HG03066 (cell line): Measurements from ENCODE around the gene PPM1M.

Source experiments
- ATAC-seq: cut with Tn5 transposase; IDR thresholded peaks from one replicate; pipeline ENCODE4 v1.9.1; 2021; ENCODE audit warnings: low read depth; ENCODE audit not compliant: unreplicated experiment

PPM1M gene

DNA sequence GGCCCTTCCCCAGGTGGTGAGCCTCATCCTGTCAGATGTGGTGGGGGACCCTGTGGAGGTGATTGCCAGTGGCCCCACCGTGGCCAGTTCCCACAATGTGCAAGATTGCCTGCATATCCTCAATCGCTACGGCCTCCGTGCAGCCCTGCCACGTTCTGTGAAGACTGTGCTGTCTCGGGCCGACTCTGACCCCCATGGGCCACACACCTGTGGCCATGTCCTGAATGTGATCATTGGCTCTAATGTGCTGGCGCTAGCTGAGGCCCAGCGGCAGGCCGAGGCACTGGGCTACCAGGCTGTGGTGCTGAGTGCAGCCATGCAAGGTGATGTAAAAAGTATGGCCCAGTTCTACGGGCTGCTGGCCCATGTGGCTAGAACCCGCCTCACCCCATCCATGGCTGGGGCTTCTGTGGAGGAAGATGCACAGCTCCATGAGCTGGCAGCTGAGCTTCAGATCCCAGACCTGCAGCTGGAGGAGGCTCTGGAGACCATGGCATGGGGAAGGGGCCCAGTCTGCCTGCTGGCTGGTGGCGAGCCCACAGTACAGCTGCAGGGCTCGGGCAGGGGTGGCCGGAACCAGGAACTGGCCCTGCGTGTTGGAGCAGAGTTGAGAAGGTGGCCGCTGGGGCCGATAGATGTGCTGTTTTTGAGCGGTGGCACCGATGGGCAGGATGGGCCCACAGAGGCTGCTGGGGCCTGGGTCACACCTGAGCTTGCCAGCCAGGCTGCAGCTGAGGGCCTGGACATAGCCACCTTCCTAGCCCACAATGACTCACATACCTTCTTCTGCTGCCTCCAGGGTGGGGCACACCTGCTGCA is 46.9 kb downstream of the PPM1M start:
- no peak for ATAC-seq

DNA sequence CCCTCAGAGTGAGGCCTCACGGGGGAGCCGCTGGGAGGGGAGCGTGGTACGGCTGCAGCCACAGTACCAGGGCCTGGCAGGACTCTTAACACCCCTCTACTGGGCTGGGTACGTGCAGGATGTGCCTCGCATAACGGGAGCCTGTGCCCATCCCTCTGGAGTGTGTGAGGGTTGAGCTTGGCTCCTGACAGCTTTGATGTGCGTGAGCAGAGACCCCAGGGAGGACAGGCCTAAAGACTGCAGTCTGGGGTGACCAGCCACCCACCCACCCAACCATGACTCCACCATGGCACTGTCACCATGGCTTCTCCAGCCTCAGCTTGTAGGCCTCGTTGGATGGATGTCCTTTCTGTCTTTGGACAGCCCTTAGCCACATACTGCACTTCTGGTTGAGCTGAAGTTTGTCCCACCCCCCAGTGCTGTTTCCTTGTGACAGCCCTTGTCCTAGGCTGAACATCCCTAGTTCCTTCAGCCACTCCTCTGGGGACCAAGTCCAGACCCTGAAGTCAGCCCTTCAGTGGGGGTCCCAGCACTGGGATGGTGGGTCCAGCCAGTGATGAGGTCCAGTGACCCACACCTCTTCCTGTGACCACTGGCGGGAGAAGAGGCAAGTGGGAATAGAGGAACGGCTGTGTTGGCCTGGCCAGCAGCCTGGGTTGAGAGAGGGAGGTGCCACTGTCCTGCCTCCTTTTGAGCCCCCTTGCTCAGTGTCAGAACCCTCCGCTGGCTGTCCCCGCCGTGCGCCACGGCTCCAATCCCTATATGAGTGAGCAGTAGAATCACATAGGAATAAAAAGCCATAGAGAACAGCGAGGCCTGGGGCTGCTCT is 48.1 kb downstream of the PPM1M start:
- no peak for ATAC-seq

DNA sequence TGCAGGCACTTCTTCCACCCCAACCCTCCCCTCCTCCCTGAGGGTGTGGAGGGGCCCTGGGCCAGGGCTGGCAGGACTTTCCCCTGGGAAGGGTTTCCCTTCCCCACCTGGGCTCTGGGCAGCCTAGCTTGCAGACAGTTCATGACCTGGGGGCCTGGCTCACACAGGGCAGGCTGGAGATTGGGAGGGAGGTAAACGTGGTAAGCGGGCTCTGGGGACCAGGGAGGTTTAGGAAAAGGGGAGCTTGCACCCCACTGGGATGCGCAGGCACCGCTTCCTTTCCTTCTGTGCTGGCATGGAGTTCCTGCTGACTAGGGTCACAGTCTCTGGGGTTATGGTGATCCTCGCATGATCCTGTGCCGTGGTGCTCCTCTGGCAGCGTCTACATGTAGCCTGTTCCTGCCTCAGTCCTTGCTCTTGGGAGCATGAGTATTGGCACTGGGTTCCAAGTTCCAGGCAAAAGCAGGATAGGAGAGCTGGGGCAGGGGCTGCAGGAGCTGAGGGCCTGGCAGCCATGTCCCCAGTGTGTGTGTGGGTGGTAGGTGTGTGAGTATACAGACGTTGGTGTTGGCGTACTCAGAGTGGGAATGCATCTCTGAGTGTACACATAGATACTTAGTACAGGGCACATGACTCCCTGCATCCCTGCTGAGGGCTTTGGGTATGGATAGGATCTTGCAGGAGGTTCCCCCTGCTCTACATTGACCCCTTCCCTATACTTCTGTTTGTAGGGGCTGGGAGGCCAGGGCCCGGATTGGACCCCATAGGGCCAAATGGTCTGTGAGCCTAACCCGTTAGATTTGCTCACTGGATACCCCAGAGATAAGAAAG is 49.0 kb downstream of the PPM1M start:
- ATAC-seq = no peak

DNA sequence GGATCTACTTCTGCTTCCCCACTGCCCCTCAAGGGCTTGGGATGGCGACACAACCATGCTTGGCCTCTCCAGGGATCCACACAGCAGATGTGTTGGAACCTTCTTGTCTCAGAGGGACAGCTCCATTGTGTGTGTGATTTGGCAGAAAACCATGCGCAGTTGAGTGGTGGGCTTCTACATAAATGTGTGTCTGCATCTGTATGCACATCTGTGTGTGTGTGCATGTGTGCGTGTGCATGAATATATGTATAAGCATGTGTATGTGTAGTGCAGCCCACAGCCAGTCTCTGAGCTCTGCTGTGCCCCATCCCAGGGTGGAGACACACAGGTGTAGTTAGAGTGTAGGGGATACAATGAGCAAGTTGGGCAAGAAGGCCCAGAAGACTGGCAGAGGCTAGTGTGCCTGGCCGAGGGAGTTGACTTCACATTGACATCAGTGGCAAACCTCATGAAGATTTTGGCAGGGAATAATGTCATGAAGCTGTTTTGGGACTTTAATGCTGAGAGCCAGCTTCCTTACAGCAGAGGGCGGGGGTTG is 50.2 kb downstream of the PPM1M start:
- no peak for ATAC-seq

DNA sequence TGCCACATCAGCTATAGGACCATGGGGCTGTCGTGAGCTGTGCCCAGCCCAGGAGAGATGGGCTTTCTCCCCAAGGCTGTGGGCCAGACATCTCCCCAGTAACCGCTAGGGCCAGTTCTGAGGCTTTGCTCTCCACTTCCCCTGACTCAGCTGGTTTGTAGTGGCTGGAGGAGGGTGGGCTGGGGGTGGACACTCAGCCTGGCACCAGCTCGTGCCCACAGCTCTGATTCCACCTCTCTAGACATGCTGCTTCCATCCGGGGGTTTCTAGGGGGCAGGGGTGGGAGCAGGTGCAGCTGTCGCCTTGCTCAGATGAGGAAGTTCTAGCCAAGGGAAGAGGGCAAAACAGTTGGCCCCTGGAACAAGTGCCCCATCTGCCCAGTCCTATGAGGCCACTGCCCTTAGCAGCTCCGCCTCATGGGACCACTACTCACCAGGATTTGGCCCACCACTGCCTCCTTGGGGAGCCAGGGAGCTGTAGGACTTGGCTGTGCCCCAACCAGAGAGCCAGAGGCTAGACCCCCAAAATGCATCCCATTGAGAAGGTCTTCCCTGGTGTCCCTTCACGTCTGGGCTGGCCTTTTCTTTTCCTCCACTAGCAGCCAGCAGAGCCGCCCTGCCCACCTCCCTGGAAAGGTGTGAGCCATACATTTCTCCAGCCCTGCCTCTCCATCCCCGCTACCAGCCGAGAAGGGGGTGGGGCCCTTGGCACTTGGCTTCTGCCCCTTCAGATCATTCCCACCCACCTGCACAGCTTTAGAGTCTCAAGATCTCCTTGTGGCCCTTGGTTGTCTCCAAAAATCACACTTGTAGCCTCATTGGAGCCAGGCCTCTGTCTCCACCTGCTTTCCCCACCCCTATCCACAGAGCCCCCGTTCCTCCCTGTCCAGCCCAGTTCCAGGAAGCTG is 51.9 kb downstream of the PPM1M start:
- ATAC-seq = no peak

DNA sequence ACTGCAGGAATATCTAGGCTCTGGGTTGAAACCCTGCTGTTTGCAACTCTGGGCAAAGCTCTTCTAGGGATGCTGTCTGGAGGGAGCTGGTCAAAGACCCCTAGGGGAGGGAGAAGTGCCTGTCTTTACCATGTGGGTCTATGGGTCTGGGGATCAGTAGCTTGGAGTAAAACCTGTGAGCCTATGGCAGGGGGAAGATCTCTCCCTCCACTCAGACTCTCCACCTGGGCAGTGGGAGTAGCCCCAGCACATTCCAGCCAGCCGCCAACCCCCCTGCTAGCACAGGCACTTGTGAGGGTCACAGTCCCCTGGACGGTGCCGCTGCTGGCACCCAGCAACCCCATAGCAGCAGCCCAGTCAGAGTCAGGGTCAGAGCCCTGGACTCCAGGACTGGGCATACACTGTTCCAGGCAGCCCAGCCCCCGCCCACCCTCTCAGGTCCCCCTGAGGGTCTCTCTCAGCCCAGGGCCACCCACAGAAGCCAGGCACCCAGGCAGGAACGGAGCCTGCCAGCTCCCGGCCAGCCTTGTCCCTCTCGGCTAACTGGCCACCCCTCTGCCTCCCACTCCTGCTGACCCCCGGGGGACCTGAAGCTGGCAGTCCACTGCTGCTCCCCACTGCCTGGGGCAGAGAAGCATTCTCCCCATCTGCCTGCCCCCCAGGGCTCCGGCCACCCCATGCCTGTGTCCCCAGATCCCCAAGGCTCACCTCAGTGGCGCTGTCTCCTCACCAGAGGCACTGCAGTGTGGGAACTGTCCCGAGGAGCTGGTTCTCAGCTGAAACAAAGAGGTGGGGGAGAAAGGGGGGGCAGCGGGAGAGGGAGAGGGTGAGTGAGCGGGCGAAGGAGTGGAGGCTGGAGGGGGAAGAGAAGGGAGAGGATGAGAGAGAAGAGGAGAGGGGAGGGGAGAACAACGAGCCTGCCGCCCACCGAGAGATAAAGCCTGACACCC is 52.9 kb downstream of the PPM1M start:
- no peak for ATAC-seq

DNA sequence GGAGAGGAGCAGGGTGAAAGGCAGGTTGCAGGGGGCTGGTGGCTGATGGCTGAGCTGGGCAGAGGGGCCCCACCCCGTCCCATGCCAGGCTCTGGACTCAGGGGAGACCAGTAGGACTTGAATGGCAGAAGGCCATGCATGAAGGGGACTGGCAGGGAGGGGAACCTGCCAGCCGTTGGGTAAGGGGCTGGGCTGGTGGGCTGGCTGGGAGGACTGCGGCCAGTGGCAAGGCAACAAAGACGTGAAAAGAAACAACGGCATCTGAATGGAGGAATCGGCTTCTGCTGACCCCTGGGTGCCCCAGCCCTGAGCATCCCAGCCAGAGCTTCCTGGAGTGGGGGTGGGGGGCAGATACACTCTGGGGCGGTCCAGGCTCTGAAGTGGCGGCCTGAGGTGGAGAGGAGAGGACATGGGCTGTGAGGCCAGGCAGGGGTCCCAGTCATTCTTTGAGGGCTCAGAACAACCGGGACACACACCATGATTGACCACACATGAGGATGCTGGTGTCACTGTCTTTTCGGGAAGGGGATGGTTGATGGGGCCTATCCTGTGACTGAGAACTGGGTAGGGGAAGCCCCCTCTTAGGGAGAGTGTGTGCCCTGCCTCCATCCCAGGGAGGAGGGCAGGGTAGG is 53.8 kb downstream of the PPM1M start:
- no peak for ATAC-seq
